Measurements from ENCODE around the gene USP7. TPM values are rescaled to one million over a fixed set of nuclear protein-coding genes. Genes with fewer than 3 reads are reported as not detected.

USP7 gene
- total RNA-seq, 2 experiments from 2014 or later: 46.4 to 127 TPM

DNA sequence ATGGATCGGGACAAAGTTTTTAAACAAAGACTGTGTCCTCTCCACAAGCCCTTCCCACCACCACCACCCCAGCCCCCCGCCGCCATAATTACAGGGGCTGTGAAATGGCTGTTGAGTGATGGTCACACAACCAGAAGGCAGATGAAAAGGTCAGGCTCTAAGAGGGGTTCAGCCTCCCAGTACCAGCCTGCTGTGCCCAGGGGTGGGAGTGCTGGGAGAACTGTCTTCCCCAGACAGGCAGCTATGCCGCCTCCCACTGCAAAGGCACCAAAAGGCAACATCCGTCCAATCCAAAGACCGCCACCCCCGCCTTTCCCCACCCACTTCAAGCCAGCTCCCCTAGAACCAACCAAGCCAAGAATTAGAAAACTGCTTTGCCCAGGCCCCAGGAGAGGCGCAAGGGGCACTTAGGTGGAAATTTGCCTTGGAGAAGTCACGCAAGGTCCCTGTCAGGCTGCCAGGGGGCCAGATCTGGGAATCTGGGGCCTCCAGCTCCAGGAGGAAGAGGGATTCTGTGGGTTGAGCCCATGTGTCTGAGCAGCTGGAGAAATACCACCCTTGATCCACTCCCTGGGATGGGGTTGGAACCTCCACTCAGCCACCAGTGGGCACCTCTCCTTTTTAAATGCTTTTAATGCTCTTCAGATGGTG is 109.3 kb downstream of the USP7 start:
- intact Hi-C loops (cut with micrococcal nuclease; ENCODE audit: unreplicated experiment): no loop called here
- Histone ChIP-seq H3K4me3 (ENCODE audit: low read depth, low read length, poor library complexity, severe bottlenecking) (no peak overlapping the region), H3K27ac (ENCODE audit: low read depth, low read length, poor library complexity, severe bottlenecking) (no peak overlapping the region), H3K36me3 (ENCODE audit: insufficient read depth, low read length) (peaks cover 97% of the 10 kb centered on the region), H3K9me2 (ENCODE audit: insufficient read depth, low read length) (no peaks in the 10 kb centered on the region), H3K79me2 (ENCODE audit: insufficient read depth, low read depth, low read length) (0 out of 2 replicates have a peak, but pooled peaks cover 1% of the 10 kb centered on the region), H2AFZ (ENCODE audit: low read length) (no peak overlapping the region), H3K4me2 (ENCODE audit: low read length) (no peak overlapping the region), H3K9me3 (ENCODE audit: low read length) (no peaks in the 10 kb centered on the region), H3K4me1 (ENCODE audit: insufficient read depth, low read length, poor library complexity, severe bottlenecking) (no peaks in the 10 kb centered on the region), H4K20me1 (ENCODE audit: insufficient read depth, low read length) (no peaks in the 10 kb centered on the region)
- POLR2A ChIA-PET: no interaction called here
- DNase-seq (ENCODE audit: low spot score): no peak
- TF ChIP-seq CTCF (conservative IDR thresholded peaks at IDR 0.05; ENCODE audit: low read length) (no peak), EZH2phosphoT487 (IDR thresholded peaks at IDR 0.05; ENCODE audit: borderline replicate concordance, low read depth, low read length) (no peak)
- CTCF ChIA-PET (ENCODE audit: unreplicated experiment): no interaction called here
- no TSS peak for BruUV-seq (replicated peaks)

- Histone ChIP-seq H3K4me2 (ENCODE audit: low read length) (no peak overlapping the region), H3K9me3 (ENCODE audit: low read length) (no peaks in the 10 kb centered on the region), H3K4me3 (ENCODE audit: low read depth, low read length, poor library complexity, severe bottlenecking) (no peak overlapping the region), H3K9me2 (ENCODE audit: insufficient read depth, low read length) (no peaks in the 10 kb centered on the region), H3K36me3 (ENCODE audit: insufficient read depth, low read length) (peaks cover 97% of the 10 kb centered on the region), H3K79me2 (ENCODE audit: insufficient read depth, low read depth, low read length) (no peaks in the 10 kb centered on the region), H2AFZ (ENCODE audit: low read length) (no peak overlapping the region), H3K27ac (ENCODE audit: low read depth, low read length, poor library complexity, severe bottlenecking) (no peak overlapping the region), H3K4me1 (ENCODE audit: insufficient read depth, low read length, poor library complexity, severe bottlenecking) (no peaks in the 10 kb centered on the region), H4K20me1 (ENCODE audit: insufficient read depth, low read length) (no peaks in the 10 kb centered on the region)
- TF ChIP-seq EZH2phosphoT487 (IDR thresholded peaks at IDR 0.05; ENCODE audit: borderline replicate concordance, low read depth, low read length) (no peak), CTCF (conservative IDR thresholded peaks at IDR 0.05; ENCODE audit: low read length) (no peak)
- no peak for DNase-seq (ENCODE audit: low spot score)
- ChIA-PET POLR2A (no interaction called here), CTCF (ENCODE audit: unreplicated experiment) (no interaction called here)
- intact Hi-C loops (cut with micrococcal nuclease; ENCODE audit: unreplicated experiment): no loop called here
- no TSS peak for BruUV-seq (replicated peaks)
Observed at GRCh38 chr16:8853611-8854010, 110.1 kb downstream of the USP7 start.

DNA sequence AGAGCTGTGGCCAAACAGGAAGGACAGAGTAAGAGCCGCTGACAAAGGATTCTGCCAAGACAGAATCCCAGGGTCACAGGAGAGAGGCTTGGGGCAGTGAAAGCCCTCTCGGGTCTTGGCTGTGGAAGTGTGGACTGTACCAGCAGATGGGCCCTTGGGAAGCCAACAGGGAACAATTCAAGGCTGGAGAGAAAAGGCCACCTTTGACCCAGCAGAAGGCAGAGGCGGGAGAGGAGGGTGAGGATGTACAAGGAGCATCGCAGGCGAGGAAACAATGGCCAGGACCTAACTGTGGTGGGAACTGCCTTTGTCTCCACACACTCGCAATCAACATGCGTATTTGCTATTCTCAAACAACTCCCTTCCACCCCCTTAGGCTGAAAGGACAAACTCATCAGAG is 110.6 kb downstream of the USP7 start:
- Histone ChIP-seq H3K27ac (ENCODE audit: low read depth, low read length, poor library complexity, severe bottlenecking) (no peak overlapping the region), H3K4me2 (ENCODE audit: low read length) (no peak overlapping the region), H3K36me3 (ENCODE audit: insufficient read depth, low read length) (peaks cover 97% of the 10 kb centered on the region), H3K4me3 (ENCODE audit: low read depth, low read length, poor library complexity, severe bottlenecking) (no peak overlapping the region), H3K79me2 (ENCODE audit: insufficient read depth, low read depth, low read length) (no peaks in the 10 kb centered on the region), H4K20me1 (ENCODE audit: insufficient read depth, low read length) (no peaks in the 10 kb centered on the region), H2AFZ (ENCODE audit: low read length) (no peak overlapping the region), H3K9me2 (ENCODE audit: insufficient read depth, low read length) (no peaks in the 10 kb centered on the region), H3K9me3 (ENCODE audit: low read length) (no peaks in the 10 kb centered on the region), H3K4me1 (ENCODE audit: insufficient read depth, low read length, poor library complexity, severe bottlenecking) (no peaks in the 10 kb centered on the region)
- POLR2A ChIA-PET: interaction anchor here (0.8 to 2.1 kb wide), 2 partner anchors 10 to 16 kb away, joined by 3 to 5 read pairs; partner anchors contain the start of gene CARHSP1
- BruUV-seq (replicated peaks): TSS peak; percentile 15
- no peak for DNase-seq (ENCODE audit: low spot score)
- TF ChIP-seq CTCF (conservative IDR thresholded peaks at IDR 0.05; ENCODE audit: low read length) (no peak), EZH2phosphoT487 (IDR thresholded peaks at IDR 0.05; ENCODE audit: borderline replicate concordance, low read depth, low read length) (no peak)
- intact Hi-C loops (cut with micrococcal nuclease; ENCODE audit: unreplicated experiment): no loop called here
- CTCF ChIA-PET (ENCODE audit: unreplicated experiment): no interaction called here

All from OCI-LY7 (cell line).